HepG2 (cell line): ENCODE results near the gene TM4SF20. TPM values are rescaled to one million over a fixed set of nuclear protein-coding genes. Genes with fewer than 3 reads are reported as not detected.

Source experiments
- ATAC-seq: fragments of 200-7000 bp; cut with Tn5 transposase; 3 replicates; pipeline ENCODE4 v1.9.1; 2020; ENCODE audit warnings: mild to moderate bottlenecking, moderate library complexity
- BruUV-seq: library from RNA; stranded (reverse); fragments of 400-500 nt; replicated peaks from 2 replicates; lab custom pipeline; 2021; lab: Mats Ljungman, UMichigan
- CTCF ChIA-PET: fragments of 300-600 bp; formaldehyde crosslinking; extraction: SDS; loops from one replicate; lab custom pipeline; 2021; ENCODE audit warnings: low total read pairs, inconsistent platforms, low intra/inter-chr PET ratio; lab: Yijun Ruan, JAX
- POLR2A ChIA-PET: fragments of 350-600 bp; sonication (Branson Sonifier 250); formaldehyde crosslinking; loops from one replicate; lab custom pipeline; 2020; ENCODE audit warnings: antibody characterized with exemption, inconsistent platforms; lab: Yijun Ruan, JAX
- DNase-seq: peaks from one replicate; pipeline ENCODE4 v3.0.0-alpha.2; 2015; ENCODE audit warnings: low spot score
- FAIRE-seq: peaks from 3 replicates; lab custom pipeline; 2011; peaks lifted over from hg19 to GRCh38; lab: Jason Lieb, UNC
- H2AFZ ChIP-seq: one replicate; pipeline ENCODE4 v1.6.1; 2011; ENCODE audit warnings: low read length, inconsistent platforms
- H3K27ac ChIP-seq: fragments of 300-600 bp; 3 replicates; pipeline ENCODE4 v1.8.0; 2011; ENCODE audit warnings: mixed run types, mild to moderate bottlenecking, mixed read lengths, low read length, inconsistent platforms; ENCODE audit not compliant: insufficient read depth; ENCODE audit errors: extremely low read length
- H3K27me3 ChIP-seq, 2 experiments: fragments of 200-600 bp in 1 of 2; 2 replicates in 1 of 2; 3 replicates in 1 of 2; pipeline versions ENCODE4 v1.6.0 to v1.8.0; 2011; ENCODE audit warnings: low read length in 2 of 2, mild to moderate bottlenecking in 2 of 2, moderate library complexity in 2 of 2, inconsistent platforms in 1 of 2; ENCODE audit not compliant: insufficient read depth in 2 of 2, control insufficient read depth in 1 of 2
- H3K36me3 ChIP-seq, 2 experiments: fragments of 200-600 bp in 1 of 2; replicated peaks in 1 of 2; 2 replicates in 1 of 2; 3 replicates in 1 of 2; pipeline versions ENCODE4 v1.5.1 to v1.8.0; 2011; ENCODE audit warnings: low read length in 2 of 2, inconsistent platforms in 1 of 2; ENCODE audit not compliant: insufficient read depth in 2 of 2, control insufficient read depth in 1 of 2
- H3K4me1 ChIP-seq: 2 replicates; pipeline ENCODE4 v1.5.1; 2012; ENCODE audit warnings: low read length, inconsistent platforms; ENCODE audit not compliant: insufficient read depth
- H3K4me2 ChIP-seq: 2 replicates; pipeline ENCODE4 v1.6.0; 2011; ENCODE audit warnings: low read depth, low read length, inconsistent platforms
- H3K4me3 ChIP-seq, 3 experiments: fragments of 200-600 bp in 1 of 3; sonication (generic), shearing (Covaris generic) in 1 of 3; replicated peaks in 1 of 3; 2 replicates each; pipeline ENCODE4 v1.5.1; 2011 to 2016; ENCODE audit warnings: low read length in 3 of 3, inconsistent platforms in 2 of 3, low read depth in 2 of 3, mild to moderate bottlenecking in 2 of 3, control low read depth in 1 of 3, mixed read lengths in 1 of 3; ENCODE audit not compliant: insufficient read depth in 1 of 3
- H3K79me2 ChIP-seq: one replicate; pipeline ENCODE4 v1.6.1; 2011; ENCODE audit warnings: low read length, inconsistent platforms; ENCODE audit not compliant: insufficient read depth
- H3K9ac ChIP-seq: 2 replicates; pipeline ENCODE4 v1.6.0; 2011; ENCODE audit warnings: mild to moderate bottlenecking, low read depth, low read length, inconsistent platforms; ENCODE audit not compliant: insufficient read depth
- H3K9me3 ChIP-seq: 2 replicates; pipeline ENCODE4 v1.5.1; 2012; ENCODE audit warnings: mild to moderate bottlenecking, low read length
- H4K20me1 ChIP-seq: 2 replicates; pipeline ENCODE4 v1.6.0; 2011; ENCODE audit warnings: inconsistent platforms, mild to moderate bottlenecking, low read length, moderate library complexity; ENCODE audit not compliant: insufficient read depth
- ELF4 ChIP-seq: sonication (generic); formaldehyde crosslinking; IDR thresholded peaks from 2 replicates; pipeline ENCODE4 v1.5.0; 2020; ENCODE audit warnings: missing genetic modification reagents, mild to moderate bottlenecking, moderate library complexity, borderline replicate concordance
- KAT2B ChIP-seq: fragments of 150-350 bp; IDR thresholded peaks from 2 replicates; pipeline ENCODE4 v1.6.1; 2014; ENCODE audit warnings: low read depth, low read length, borderline replicate concordance
- KDM4B ChIP-seq: sonication (generic); formaldehyde crosslinking; IDR thresholded peaks from 2 replicates; pipeline ENCODE4 v1.4.0; 2020; ENCODE audit warnings: missing genetic modification reagents
- MAFG ChIP-seq: sonication (generic); formaldehyde crosslinking; IDR thresholded peaks from 2 replicates; pipeline ENCODE4 v1.5.1; 2020; ENCODE audit warnings: mild to moderate bottlenecking, missing genetic modification reagents
- MLLT10 ChIP-seq: sonication (generic); formaldehyde crosslinking; IDR thresholded peaks from 2 replicates; pipeline ENCODE4 v1.4.0; 2020; ENCODE audit warnings: missing genetic modification reagents
- RELA ChIP-seq: sonication (generic); formaldehyde crosslinking; IDR thresholded peaks from 2 replicates; pipeline ENCODE4 v1.4.0; 2020; ENCODE audit warnings: missing genetic modification reagents
- SMAD1 ChIP-seq: sonication (generic); formaldehyde crosslinking; IDR thresholded peaks from 2 replicates; pipeline ENCODE4 v1.4.0; 2020; ENCODE audit warnings: missing genetic modification reagents, low read depth, mild to moderate bottlenecking, borderline replicate concordance
- TOE1 ChIP-seq: sonication (generic); formaldehyde crosslinking; IDR thresholded peaks from 2 replicates; pipeline ENCODE4 v1.4.0; 2020; ENCODE audit warnings: mild to moderate bottlenecking, missing genetic modification reagents
- ZNF335 ChIP-seq: sonication (generic); formaldehyde crosslinking; IDR thresholded peaks from 2 replicates; pipeline ENCODE4 v1.4.0; 2020; ENCODE audit warnings: missing genetic modification reagents
- ZNF672 ChIP-seq: sonication (generic); formaldehyde crosslinking; IDR thresholded peaks from 2 replicates; pipeline ENCODE4 v1.8.1; 2022; ENCODE audit warnings: missing genetic modification reagents
- WGBS: methylation state at CpG from one replicate; pipeline ENCODE4 v1.1.6; 2017; ENCODE audit warnings: low lambda C conversion rate; 5-methylcytosine and 5-hydroxymethylcytosine counted together
- in situ Hi-C: cut with HindIII; loops from 2 replicates; pipeline ENCODE4 v1.10.0; 2017; ENCODE audit warnings: low pct_unique_long_range_greater_than_20kb; ENCODE audit not compliant: extremely low pct_ligation_motif_present
- intact Hi-C: fragments of 100-400 bp; cut with micrococcal nuclease; formaldehyde crosslinking; loops from one replicate; pipeline ENCODE4 v1.10.0; 2022; ENCODE audit not compliant: unreplicated experiment
- polyA plus RNA-seq, 8 experiments: library from polyadenylated mRNA; depleted of rRNA in 3 of 8; stranded (reverse) in 7 of 8; unstranded in 1 of 8; fragments of >200 nt; fragmentation: Illumina TruSeq in 4 of 8; extraction: Trizol in 4 of 8; gene quantifications; 2 replicates each; pipeline versions ENCODE4 v1.2.1 to v1.2.3, GENCODE V29; 2011 to 2016; ENCODE audit warnings: low read depth in 4 of 8, missing spikeins in 1 of 8, mixed read lengths in 1 of 8; ENCODE audit not compliant: insufficient read depth in 1 of 8
- total RNA-seq, 5 experiments: library from RNA; depleted of rRNA; stranded (reverse); fragments of >200 nt; fragmentation: Illumina TruSeq; extraction: Trizol; gene quantifications; 2 replicates each; pipeline ENCODE4 v1.2.3, GENCODE V29; 2016; ENCODE audit warnings: low read depth in 1 of 5
- TF ChIP-seq, protein P1 (sequence below): sonication (generic); formaldehyde crosslinking; IDR thresholded peaks from 2 replicates; pipeline ENCODE4 v1.4.0; 2020; ENCODE audit warnings: missing genetic modification reagents
- TF ChIP-seq, protein P2 (sequence below): sonication (generic); formaldehyde crosslinking; IDR thresholded peaks from 2 replicates; pipeline ENCODE4 v1.5.0; 2020; ENCODE audit warnings: mild to moderate bottlenecking, missing genetic modification reagents, borderline replicate concordance
- TF ChIP-seq, protein P3 (sequence below): sonication (generic); formaldehyde crosslinking; IDR thresholded peaks from 2 replicates; pipeline ENCODE4 v1.4.0; 2020; ENCODE audit warnings: mild to moderate bottlenecking, missing genetic modification reagents

TM4SF20 gene
- total and polyA plus RNA-seq, 2 of the 13 experiments (the other 11 are each of a cell fraction or from before 2014, with no cell fraction given) = not detected

DNA sequence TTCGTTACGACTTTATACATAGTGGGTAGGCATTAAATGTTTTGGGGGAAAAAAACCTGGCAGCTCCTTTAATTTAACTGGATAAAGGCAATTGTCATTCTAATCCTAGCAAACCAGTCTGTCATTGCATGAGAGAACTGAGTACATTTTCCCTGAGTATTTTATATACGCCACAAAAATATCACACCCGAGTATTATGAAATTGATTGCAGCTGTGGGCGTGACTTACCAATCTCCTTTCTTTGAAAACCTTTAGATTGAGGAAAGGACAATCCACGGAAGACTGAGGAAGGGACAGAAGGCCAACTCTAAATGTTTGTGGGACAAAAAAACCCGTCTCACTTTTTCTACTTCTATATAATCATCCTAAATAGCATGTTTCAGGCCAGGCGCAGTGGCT is 9.0 kb downstream of the TM4SF20 start:
- 84% methylated on average over 8 of the region's 8 CpGs for WGBS
- no peaks in the 10 kb centered on the region for H3K79me2 ChIP-seq
- no TSS peak for BruUV-seq
- no peak for DNase-seq
- ChIA-PET CTCF (no interaction called here), POLR2A (no interaction called here)
- no peaks in the 10 kb centered on the region for H4K20me1 ChIP-seq
- intact Hi-C loops = no loop called here
- no peak overlapping the region for H3K4me2 ChIP-seq
- TF ChIP-seq, protein P1, sequence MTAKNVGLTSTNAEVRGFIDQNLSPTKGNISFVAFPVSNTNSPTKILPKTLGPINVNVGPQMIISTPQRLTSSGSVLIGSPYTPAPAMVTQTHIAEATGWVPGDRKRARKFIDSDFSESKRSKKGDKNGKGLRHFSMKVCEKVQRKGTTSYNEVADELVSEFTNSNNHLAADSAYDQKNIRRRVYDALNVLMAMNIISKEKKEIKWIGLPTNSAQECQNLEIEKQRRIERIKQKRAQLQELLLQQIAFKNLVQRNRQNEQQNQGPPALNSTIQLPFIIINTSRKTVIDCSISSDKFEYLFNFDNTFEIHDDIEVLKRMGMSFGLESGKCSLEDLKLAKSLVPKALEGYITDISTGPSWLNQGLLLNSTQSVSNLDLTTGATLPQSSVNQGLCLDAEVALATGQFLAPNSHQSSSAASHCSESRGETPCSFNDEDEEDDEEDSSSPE (CRISPR knock-in tag) = no peak
- no peak for TF ChIP-seq ZNF335 (CRISPR knock-in tag)
- no peak for TF ChIP-seq SMAD1 (CRISPR knock-in tag)
- TF ChIP-seq MLLT10 (CRISPR knock-in tag) = no peak
- no peak for TF ChIP-seq KAT2B
- no peak for TF ChIP-seq TOE1
- no peak for TF ChIP-seq MAFG (CRISPR knock-in tag)
- TF ChIP-seq ZNF672 (CRISPR knock-in tag) = no peak
- TF ChIP-seq ELF4 (CRISPR knock-in tag) = no peak
- TF ChIP-seq, protein P2, sequence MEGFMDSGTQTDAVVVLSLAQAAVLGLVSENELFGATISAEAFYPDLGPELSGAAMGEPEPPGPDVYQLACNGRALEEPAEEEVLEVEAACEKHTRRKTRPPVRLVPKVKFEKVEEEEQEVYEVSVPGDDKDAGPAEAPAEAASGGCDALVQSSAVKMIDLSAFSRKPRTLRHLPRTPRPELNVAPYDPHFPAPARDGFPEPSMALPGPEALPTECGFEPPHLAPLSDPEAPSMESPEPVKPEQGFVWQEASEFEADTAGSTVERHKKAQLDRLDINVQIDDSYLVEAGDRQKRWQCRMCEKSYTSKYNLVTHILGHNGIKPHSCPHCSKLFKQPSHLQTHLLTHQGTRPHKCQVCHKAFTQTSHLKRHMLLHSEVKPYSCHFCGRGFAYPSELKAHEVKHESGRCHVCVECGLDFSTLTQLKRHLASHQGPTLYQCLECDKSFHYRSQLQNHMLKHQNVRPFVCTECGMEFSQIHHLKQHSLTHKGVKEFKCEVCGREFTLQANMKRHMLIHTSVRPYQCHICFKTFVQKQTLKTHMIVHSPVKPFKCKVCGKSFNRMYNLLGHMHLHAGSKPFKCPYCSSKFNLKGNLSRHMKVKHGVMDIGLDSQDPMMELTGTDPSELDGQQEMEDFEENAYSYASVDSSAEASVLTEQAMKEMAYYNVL (CRISPR knock-in tag) = no peak
- TF ChIP-seq KDM4B = no peak
- TF ChIP-seq RELA (CRISPR knock-in tag) = no peak
- TF ChIP-seq, protein P3, sequence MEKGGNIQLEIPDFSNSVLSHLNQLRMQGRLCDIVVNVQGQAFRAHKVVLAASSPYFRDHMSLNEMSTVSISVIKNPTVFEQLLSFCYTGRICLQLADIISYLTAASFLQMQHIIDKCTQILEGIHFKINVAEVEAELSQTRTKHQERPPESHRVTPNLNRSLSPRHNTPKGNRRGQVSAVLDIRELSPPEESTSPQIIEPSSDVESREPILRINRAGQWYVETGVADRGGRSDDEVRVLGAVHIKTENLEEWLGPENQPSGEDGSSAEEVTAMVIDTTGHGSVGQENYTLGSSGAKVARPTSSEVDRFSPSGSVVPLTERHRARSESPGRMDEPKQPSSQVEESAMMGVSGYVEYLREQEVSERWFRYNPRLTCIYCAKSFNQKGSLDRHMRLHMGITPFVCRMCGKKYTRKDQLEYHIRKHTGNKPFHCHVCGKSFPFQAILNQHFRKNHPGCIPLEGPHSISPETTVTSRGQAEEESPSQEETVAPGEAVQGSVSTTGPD = no peak
- TF ChIP-seq, all 625 proteins: peak for 0
- Histone ChIP-seq H2AFZ (no peak overlapping the region), H3K27me3 (no peaks in the 10 kb centered on the region), H3K4me1 (peaks cover 15% of the 10 kb centered on the region), H3K36me3 (no peaks in the 10 kb centered on the region), H3K27ac (no peak overlapping the region), H3K4me3 (no peak overlapping the region), H3K9me3 (no peaks in the 10 kb centered on the region), H3K9ac (no peak overlapping the region)
- in situ Hi-C loops = no loop called here
- FAIRE-seq (no peak), ATAC-seq (no peak)
